Upper lobe of left lung (tissue), 4 donors: ENCODE results near the gene ENOX1.

Experiments
- EP300 ChIP-seq, 4 donors: sonication (generic); formaldehyde crosslinking; IDR thresholded peaks; one replicate each; pipeline ENCODE4 v1.5.1; 2017; ENCODE audit warnings: antibody characterized with exemption in 4 of 4, control low read depth in 2 of 4
- POLR2A ChIP-seq, 4 donors: fragments of 450-650 bp; IDR thresholded peaks; one replicate each; pipeline ENCODE4 v1.5.1; 2016 to 2017; ENCODE audit warnings: antibody characterized with exemption in 4 of 4, mild to moderate bottlenecking in 2 of 4
- POLR2AphosphoS5 ChIP-seq, 2 donors: sonication (generic); formaldehyde crosslinking; IDR thresholded peaks; one replicate each; pipeline ENCODE4 v1.5.1; 2017; ENCODE audit warnings: antibody characterized with exemption in 2 of 2
- TF ChIP-seq, protein P1 (sequence below), 6 experiments: fragments of 450-650 bp in 4 of 6; fragments of 200-600 bp in 2 of 6; sonication (generic) in 2 of 6; IDR thresholded peaks; one replicate each; pipeline ENCODE4 v1.5.1; 2016 to 2019; ENCODE audit warnings: antibody characterized with exemption in 6 of 6

- no peak for TF ChIP-seq POLR2A (IDR thresholded peaks at IDR 0.05)
- TF ChIP-seq POLR2AphosphoS5 (IDR thresholded peaks at IDR 0.05): no peak
- TF ChIP-seq, protein P1, sequence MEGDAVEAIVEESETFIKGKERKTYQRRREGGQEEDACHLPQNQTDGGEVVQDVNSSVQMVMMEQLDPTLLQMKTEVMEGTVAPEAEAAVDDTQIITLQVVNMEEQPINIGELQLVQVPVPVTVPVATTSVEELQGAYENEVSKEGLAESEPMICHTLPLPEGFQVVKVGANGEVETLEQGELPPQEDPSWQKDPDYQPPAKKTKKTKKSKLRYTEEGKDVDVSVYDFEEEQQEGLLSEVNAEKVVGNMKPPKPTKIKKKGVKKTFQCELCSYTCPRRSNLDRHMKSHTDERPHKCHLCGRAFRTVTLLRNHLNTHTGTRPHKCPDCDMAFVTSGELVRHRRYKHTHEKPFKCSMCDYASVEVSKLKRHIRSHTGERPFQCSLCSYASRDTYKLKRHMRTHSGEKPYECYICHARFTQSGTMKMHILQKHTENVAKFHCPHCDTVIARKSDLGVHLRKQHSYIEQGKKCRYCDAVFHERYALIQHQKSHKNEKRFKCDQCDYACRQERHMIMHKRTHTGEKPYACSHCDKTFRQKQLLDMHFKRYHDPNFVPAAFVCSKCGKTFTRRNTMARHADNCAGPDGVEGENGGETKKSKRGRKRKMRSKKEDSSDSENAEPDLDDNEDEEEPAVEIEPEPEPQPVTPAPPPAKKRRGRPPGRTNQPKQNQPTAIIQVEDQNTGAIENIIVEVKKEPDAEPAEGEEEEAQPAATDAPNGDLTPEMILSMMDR (IDR thresholded peaks at IDR 0.05): no peak
- no peak for TF ChIP-seq EP300 (IDR thresholded peaks at IDR 0.05)
Measured at GRCh38 chr13:43482641-43483040, 304.1 kb downstream of the ENOX1 start.
